H1 (cell line): ENCODE data around the gene BCAS3. TPM values are rescaled to one million over a fixed set of nuclear protein-coding genes. Genes with fewer than 3 reads are reported as not detected.

Source experiments
- CTCF ChIA-PET: fragments of 300-600 bp; sonication (Branson Sonifier 250); formaldehyde crosslinking; loops from one replicate; lab custom pipeline; 2021; ENCODE audit not compliant: partially characterized antibody; lab: Charles Lee
- POLR2A ChIA-PET: fragments of 300-600 bp; sonication (Branson Sonifier 250); formaldehyde crosslinking; loops from one replicate; lab custom pipeline; 2021; ENCODE audit warnings: inconsistent platforms; ENCODE audit not compliant: partially characterized antibody; lab: Charles Lee
- DNase-seq, 2 experiments: peaks; one replicate each; pipeline versions ENCODE4 v3.0.0 to v3.0.0-alpha.2; 2010 to 2022; ENCODE audit warnings: low spot score in 2 of 2, low read depth in 1 of 2, mixed read lengths in 1 of 2
- FAIRE-seq: peaks from 2 replicates; lab custom pipeline; 2011; peaks lifted over from hg19 to GRCh38; lab: Jason Lieb, UNC
- H2AFZ ChIP-seq: 2 replicates; pipeline ENCODE4 v1.8.1; 2012; ENCODE audit warnings: low read length, inconsistent platforms
- H2AK5ac ChIP-seq: 2 replicates; pipeline ENCODE4 v1.6.1; 2013; ENCODE audit warnings: low read depth, low read length
- H2BK120ac ChIP-seq: replicated peaks from 2 replicates; pipeline ENCODE3; 2013; ENCODE audit warnings: low read depth, low read length, inconsistent platforms
- H2BK12ac ChIP-seq: 2 replicates; pipeline ENCODE4 v1.6.1; 2013; ENCODE audit warnings: low read depth, low read length
- H2BK15ac ChIP-seq: 2 replicates; pipeline ENCODE4 v1.6.1; 2013; ENCODE audit warnings: low read length
- H2BK20ac ChIP-seq: 2 replicates; pipeline ENCODE4 v1.6.1; 2013; ENCODE audit warnings: low read length
- H2BK5ac ChIP-seq: 2 replicates; pipeline ENCODE4 v1.6.1; 2013; ENCODE audit warnings: low read depth, low read length
- H3K14ac ChIP-seq: 2 replicates; pipeline ENCODE4 v1.6.1; 2013; ENCODE audit warnings: inconsistent platforms; ENCODE audit not compliant: insufficient read length
- H3K18ac ChIP-seq: 2 replicates; pipeline ENCODE4 v1.6.1; 2013; ENCODE audit warnings: low read length; ENCODE audit errors: extremely low read depth
- H3K23ac ChIP-seq: 2 replicates; pipeline ENCODE4 v1.6.1; 2013; ENCODE audit warnings: inconsistent platforms; ENCODE audit not compliant: insufficient read length
- H3K23me2 ChIP-seq: 2 replicates; pipeline ENCODE4 v1.6.1; 2013; ENCODE audit warnings: low read depth, low read length
- H3K27ac ChIP-seq: 2 replicates; pipeline ENCODE4 v1.6.1; 2011; ENCODE audit warnings: low read depth, low read length, inconsistent platforms
- H3K27me3 ChIP-seq, 4 experiments: replicated peaks in 1 of 4; 1 replicate in 1 of 4; 2 replicates in 3 of 4; pipeline versions ENCODE4 v1.6.1 to v1.8.1; 2011 to 2013; ENCODE audit warnings: low read length in 3 of 4, mild to moderate bottlenecking in 3 of 4, inconsistent platforms in 2 of 4, mixed read lengths in 2 of 4, moderate library complexity in 1 of 4; ENCODE audit not compliant: control insufficient read depth in 3 of 4, insufficient read depth in 3 of 4; ENCODE audit errors: extremely low read depth in 1 of 4
- H3K36me3 ChIP-seq, 4 experiments: 2 replicates each; pipeline versions ENCODE4 v1.6.1 to v1.8.1; 2011 to 2013; ENCODE audit warnings: mild to moderate bottlenecking in 4 of 4, low read length in 3 of 4, moderate library complexity in 2 of 4, control low read depth in 1 of 4, inconsistent platforms in 1 of 4; ENCODE audit not compliant: insufficient read depth in 4 of 4, control insufficient read depth in 2 of 4
- H3K4ac ChIP-seq: replicated peaks from 2 replicates; pipeline ENCODE3; 2013; ENCODE audit warnings: low read length, low read depth, mixed read lengths, inconsistent platforms; ENCODE audit not compliant: insufficient read length
- H3K4me1 ChIP-seq, 4 experiments: replicated peaks in 1 of 4; 1 replicate in 1 of 4; 2 replicates in 3 of 4; pipeline versions ENCODE4 v1.6.1 to v1.8.1; 2011 to 2013; ENCODE audit warnings: low read length in 3 of 4, inconsistent platforms in 2 of 4, mixed read lengths in 1 of 4; ENCODE audit not compliant: insufficient read depth in 4 of 4, control insufficient read depth in 3 of 4
- H3K4me2 ChIP-seq, 2 experiments: 2 replicates each; pipeline versions ENCODE4 v1.6.1 to v1.8.1; 2011 to 2013; ENCODE audit warnings: low read depth in 2 of 2, low read length in 2 of 2, control low read depth in 1 of 2, inconsistent platforms in 1 of 2, mild to moderate bottlenecking in 1 of 2; ENCODE audit not compliant: insufficient read depth in 1 of 2
- H3K4me3 ChIP-seq, 4 experiments: fragments of 200-600, 300-600 bp in 1 of 4; sonication (generic), shearing (Covaris generic), sonication (Bioruptor Twin) in 1 of 4; 2 replicates each; pipeline versions ENCODE4 v1.5.1 to v1.8.1; 2011 to 2016; ENCODE audit warnings: low read length in 4 of 4, low read depth in 3 of 4, control low read depth in 2 of 4, inconsistent platforms in 2 of 4, mild to moderate bottlenecking in 2 of 4, mixed read lengths in 1 of 4, moderate library complexity in 1 of 4; ENCODE audit not compliant: insufficient read depth in 2 of 4; ENCODE audit errors: extremely low read depth in 1 of 4
- H3K56ac ChIP-seq: replicated peaks from 2 replicates; pipeline ENCODE3; 2013; ENCODE audit warnings: low read depth, mild to moderate bottlenecking, mixed read lengths, low read length, inconsistent platforms; ENCODE audit not compliant: insufficient read length
- H3K79me1 ChIP-seq: 2 replicates; pipeline ENCODE4 v1.6.1; 2013; ENCODE audit warnings: low read depth, low read length, control low read depth
- H3K79me2 ChIP-seq, 2 experiments: 2 replicates each; pipeline versions ENCODE4 v1.6.1 to v1.8.1; 2012 to 2013; ENCODE audit warnings: low read length in 2 of 2, mild to moderate bottlenecking in 2 of 2, inconsistent platforms in 1 of 2; ENCODE audit not compliant: insufficient read depth in 2 of 2, control insufficient read depth in 1 of 2
- H3K9ac ChIP-seq, 4 experiments: replicated peaks in 1 of 4; 1 replicate in 1 of 4; 2 replicates in 3 of 4; pipeline versions ENCODE4 v1.6.1 to v1.8.1; 2011 to 2013; ENCODE audit warnings: low read depth in 3 of 4, low read length in 3 of 4, control low read depth in 2 of 4, mild to moderate bottlenecking in 2 of 4, moderate library complexity in 2 of 4, inconsistent platforms in 1 of 4; ENCODE audit errors: extremely low read depth in 1 of 4
- H3K9me3 ChIP-seq, 2 experiments: 2 replicates each; pipeline versions ENCODE4 v1.6.1 to v1.8.1; 2012 to 2013; ENCODE audit warnings: mild to moderate bottlenecking in 2 of 2, moderate library complexity in 2 of 2, control low read depth in 1 of 2, inconsistent platforms in 1 of 2, low read depth in 1 of 2, low read length in 1 of 2, mixed read lengths in 1 of 2; ENCODE audit not compliant: insufficient read depth in 2 of 2
- H4K20me1 ChIP-seq, 2 experiments: replicated peaks in 1 of 2; 2 replicates each; pipeline versions ENCODE3 to v1.8.1; 2011 to 2013; ENCODE audit warnings: inconsistent platforms in 2 of 2, low read length in 2 of 2, mild to moderate bottlenecking in 1 of 2; ENCODE audit not compliant: insufficient read depth in 2 of 2, control insufficient read depth in 1 of 2
- H4K5ac ChIP-seq: 2 replicates; pipeline ENCODE4 v1.6.1; 2013; ENCODE audit warnings: low read length, low read depth, mixed read lengths, inconsistent platforms; ENCODE audit not compliant: insufficient read length
- H4K8ac ChIP-seq: 2 replicates; pipeline ENCODE4 v1.8.0; 2013; ENCODE audit warnings: mild to moderate bottlenecking, moderate library complexity, low read length, inconsistent platforms; ENCODE audit not compliant: insufficient read depth; ENCODE audit errors: extremely low read depth
- H4K91ac ChIP-seq: replicated peaks from 2 replicates; pipeline ENCODE3; 2013; ENCODE audit warnings: low read length, mixed read lengths, inconsistent platforms; ENCODE audit not compliant: insufficient read length
- ASH2L ChIP-seq: fragments of 200-600, 300-600 bp; sonication (generic); IDR thresholded peaks from one replicate; pipeline ENCODE4 v1.7.1; 2017; ENCODE audit warnings: low read length
- BCL11A ChIP-seq, 2 experiments: IDR thresholded peaks; one replicate each; pipeline ENCODE4 v1.6.1; 2011; ENCODE audit warnings: low read depth in 2 of 2, low read length in 2 of 2, mild to moderate bottlenecking in 2 of 2
- CBX5 ChIP-seq: fragments of 300-800, 300-1000 bp; sonication (generic); IDR thresholded peaks from 2 replicates; pipeline ENCODE4 v1.7.1; 2016; ENCODE audit warnings: antibody characterized with exemption, low read length, low read depth
- CHD2 ChIP-seq: IDR thresholded peaks from 2 replicates; pipeline ENCODE4 v1.6.1; 2012; ENCODE audit warnings: low read length, improper control_type of control experiment
- E2F6 ChIP-seq: IDR thresholded peaks from 2 replicates; pipeline ENCODE4 v1.6.1; 2012; ENCODE audit warnings: inconsistent platforms
- HDAC6 ChIP-seq: IDR thresholded peaks from one replicate; pipeline ENCODE4 v1.7.1; 2012; ENCODE audit warnings: low read depth, mild to moderate bottlenecking, inconsistent platforms, low read length, moderate library complexity
- KDM5A ChIP-seq: fragments of 200-600 bp; IDR thresholded peaks from 2 replicates; pipeline ENCODE4 v1.7.1; 2012; ENCODE audit warnings: mild to moderate bottlenecking, low read length, inconsistent platforms, mixed read lengths
- MAX ChIP-seq: IDR thresholded peaks from 2 replicates; pipeline ENCODE4 v1.6.1; 2012; ENCODE audit warnings: inconsistent platforms
- RNF2 ChIP-seq: fragments of 200-900, 300-1000 bp; sonication (generic); IDR thresholded peaks from 2 replicates; pipeline ENCODE4 v1.7.1; 2016; ENCODE audit warnings: borderline replicate concordance, low read depth, mild to moderate bottlenecking, antibody characterized with exemption, low read length; ENCODE audit not compliant: poor library complexity, severe bottlenecking; ENCODE audit errors: missing control alignments
- SP2 ChIP-seq: IDR thresholded peaks from 2 replicates; pipeline ENCODE4 v1.6.1; 2012; ENCODE audit warnings: mild to moderate bottlenecking, low read length, inconsistent platforms
- ZNF274 ChIP-seq: IDR thresholded peaks from 2 replicates; pipeline ENCODE4 v1.7.0; 2012; ENCODE audit warnings: low read length, borderline replicate concordance; ENCODE audit errors: extremely low read depth
- WGBS, 2 experiments: shearing (Covaris generic) in 1 of 2; methylation state at CpG; one replicate each; pipeline versions ENCODE4 v1.1.6 to v1.1.7; 2013 to 2015; ENCODE audit warnings: low lambda C conversion rate in 2 of 2, mixed read lengths in 2 of 2, inconsistent platforms in 1 of 2, low coverage in 1 of 2, missing lambda C conversion rate in 1 of 2; ENCODE audit not compliant: insufficient replicate concordance in 2 of 2, insufficient coverage in 1 of 2, insufficient read length in 1 of 2; ENCODE audit errors: extremely low coverage in 1 of 2, missing lambda C conversion rate in 1 of 2; 5-methylcytosine and 5-hydroxymethylcytosine counted together
- polyA plus RNA-seq, 7 experiments: library from polyadenylated mRNA; depleted of rRNA in 3 of 7; stranded (reverse) in 5 of 7; unstranded in 2 of 7; fragments of >200 nt in 5 of 7; fragments of 200-250 nt in 2 of 7; gene quantifications; 1 replicate in 5 of 7; 2 replicates in 1 of 7; 4 replicates in 1 of 7; pipeline versions ENCODE4 v1.2.1 to v1.2.3, GENCODE V29; 2011 to 2013; ENCODE audit warnings: missing spikeins in 2 of 7, mixed read lengths in 2 of 7
- total RNA-seq: library from RNA; stranded (reverse); fragmentation: NEBNext Ultra II Directional; extraction: Animal tissue kit (Norgen Biotek cat#: 25700); gene quantifications from 2 replicates; pipeline ENCODE4 v1.2.1, GENCODE V29; 2021

The BCAS3 gene
- total and polyA plus RNA-seq, 2 of the 8 experiments (the other 6 are each of a cell fraction or from before 2014, with no cell fraction given) = 9.9 to 13.3 TPM

GRCh38 chr17:60803059-60803458 is 125.4 kb downstream of the BCAS3 start:
- Histone ChIP-seq H3K36me3 (no peaks in the 10 kb centered on the region), H3K18ac (no peak overlapping the region), H3K79me2 (no peaks in the 10 kb centered on the region), H3K56ac (no peak overlapping the region), H3K23me2 (no peaks in the 10 kb centered on the region), H3K23ac (no peak overlapping the region), H3K4me2 (no peak overlapping the region), H3K9ac (no peak overlapping the region), H2BK12ac (no peak overlapping the region), H3K4me3 (no peak overlapping the region), H2BK20ac (no peak overlapping the region), H4K8ac (no peak overlapping the region), H3K9me3 (no peaks in the 10 kb centered on the region), H4K91ac (no peak overlapping the region), H2AK5ac (no peak overlapping the region), H3K14ac (no peak overlapping the region), H3K4me1 (no peaks in the 10 kb centered on the region), H3K27ac (no peak overlapping the region), H4K20me1 (no peaks in the 10 kb centered on the region), H2AFZ (no peak overlapping the region), H3K79me1 (no peaks in the 10 kb centered on the region), H2BK5ac (no peak overlapping the region), H2BK15ac (no peak overlapping the region), H4K5ac (no peak overlapping the region), H3K4ac (no peak overlapping the region), H3K27me3 (no peaks in the 10 kb centered on the region), H2BK120ac (no peak overlapping the region)
- DNase-seq (no peak), FAIRE-seq (no peak)
- POLR2A ChIA-PET = no interaction called here
- no peak for TF ChIP-seq E2F6
- TF ChIP-seq HDAC6 = no peak
- no peak for TF ChIP-seq RNF2
- no peak for TF ChIP-seq KDM5A
- TF ChIP-seq CHD2 = no peak
- TF ChIP-seq ZNF274 = no peak
- TF ChIP-seq CBX5 = no peak
- no peak for TF ChIP-seq SP2
- TF ChIP-seq MAX = no peak
- no peak for TF ChIP-seq ASH2L
- no peak for TF ChIP-seq BCL11A (IDR thresholded peaks at IDR 0.05; ENCODE audit: low read depth in 2 of 2, low read length in 2 of 2)
- CTCF ChIA-PET = no interaction called here
- WGBS, 2 experiments = 88% methylated on average over 6 of the region's 6 CpGs; no CpG with 5 or more reads in 1 of the 2 experiments
